CD4-positive, alpha-beta T cell treated with Interleukin-21 for 1 hour (primary cell): ENCODE measurements around the gene SLC30A9.

ENCODE experiments used
- DNase-seq: peaks from one replicate; pipeline ENCODE4 v3.0.0-alpha.2; 2020

Gene SLC30A9

DNA sequence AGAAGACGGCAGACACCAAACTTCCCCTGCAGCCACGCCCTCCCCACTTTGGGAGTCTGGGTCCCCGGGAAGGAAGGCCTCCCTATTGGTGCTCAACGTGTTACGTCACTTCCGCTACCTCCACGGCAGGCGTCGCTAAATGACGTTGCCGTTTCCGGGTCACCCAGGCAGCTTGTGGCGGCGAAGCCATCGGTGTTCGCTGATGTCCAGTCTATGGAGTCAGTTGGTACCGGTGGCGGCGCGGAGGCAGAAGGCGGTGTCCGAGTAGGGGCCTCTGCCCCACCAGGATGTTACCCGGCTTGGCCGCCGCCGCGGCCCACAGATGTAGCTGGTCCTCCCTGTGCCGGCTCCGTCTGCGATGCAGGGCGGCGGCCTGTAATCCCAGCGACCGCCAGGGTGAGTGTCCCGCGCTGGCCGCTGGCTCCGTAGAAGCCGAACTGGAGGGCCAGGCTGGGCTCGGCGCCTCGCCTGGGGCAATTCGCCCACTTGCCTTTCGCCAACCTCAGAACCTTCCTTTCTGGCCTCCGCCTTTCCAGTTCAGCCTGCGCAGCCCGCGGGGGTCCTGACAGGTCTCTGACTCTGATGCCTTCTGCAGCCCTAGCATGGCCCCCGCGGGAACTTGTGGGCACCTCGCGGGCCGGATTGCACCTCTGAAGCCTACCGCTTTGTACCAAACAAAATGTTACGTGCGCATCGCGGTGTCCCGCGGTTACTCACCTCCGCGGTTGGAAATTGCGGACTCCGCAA lies at the start of gene SLC30A9:
TSS of gene SLC30A9 (plus strand) at position 166 of the 747 bp plus-strand sequence. CDS start at position 288, 122 bp downstream.
- DNase-seq: peak; percentile 95

DNA sequence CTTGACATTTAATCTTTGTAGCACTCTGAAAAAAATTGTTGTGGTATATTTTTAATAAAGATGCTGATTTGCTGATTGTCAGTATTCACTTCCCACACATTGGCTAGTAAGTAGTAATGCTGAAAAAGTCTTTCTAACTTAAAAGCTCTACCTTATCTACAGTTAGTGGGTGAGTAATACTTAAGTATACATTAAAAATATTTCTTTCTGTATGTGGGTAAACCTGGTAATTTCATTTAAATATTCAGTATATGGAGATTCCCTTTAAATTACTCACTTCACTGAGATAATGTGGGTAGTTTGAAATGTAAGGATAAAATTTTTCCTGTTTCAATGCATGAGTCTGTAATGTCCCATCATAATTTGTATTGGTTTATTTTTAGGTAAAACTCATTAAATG lies 49.5 kb upstream of the SLC30A9 start:
- no peak for DNase-seq

DNA sequence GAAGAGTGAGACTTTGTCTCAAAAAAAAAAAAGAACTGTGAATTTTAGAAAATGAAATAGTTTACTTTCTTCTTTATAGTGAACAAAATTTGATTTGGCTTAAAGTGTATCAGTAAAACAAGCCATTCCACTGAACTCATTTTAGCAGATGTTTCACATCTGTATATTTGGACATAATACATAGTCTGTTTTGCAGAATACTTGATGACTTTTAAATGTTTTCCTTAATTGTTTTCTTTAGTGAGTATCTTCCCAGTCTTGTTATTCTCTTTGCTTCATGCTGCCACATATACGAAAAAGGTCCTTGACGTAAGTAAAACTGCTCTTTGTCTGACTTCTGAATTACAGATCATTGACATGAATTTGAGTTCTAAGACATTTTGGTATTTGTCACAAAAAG lies 46.8 kb upstream of the SLC30A9 start:
- DNase-seq: no peak

DNA sequence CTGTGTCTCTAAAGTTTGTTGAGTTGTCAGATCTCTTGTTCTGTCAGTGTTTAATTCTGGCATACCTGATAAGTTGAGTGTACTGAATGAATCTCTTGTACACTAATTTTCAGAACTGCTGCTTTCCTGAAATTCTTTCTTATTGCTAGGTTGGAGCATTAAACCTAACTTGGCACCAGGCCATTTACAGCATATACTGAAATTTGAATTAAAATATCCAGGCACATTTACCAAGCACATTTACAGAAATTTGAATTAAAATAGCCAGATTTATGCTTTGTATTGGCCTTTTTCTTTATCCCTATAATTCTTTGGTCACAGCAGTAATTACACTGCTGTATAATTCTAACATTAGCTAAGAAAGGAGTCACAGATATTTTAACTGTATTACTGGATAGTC lies 46.2 kb upstream of the SLC30A9 start:
- no peak for DNase-seq

DNA sequence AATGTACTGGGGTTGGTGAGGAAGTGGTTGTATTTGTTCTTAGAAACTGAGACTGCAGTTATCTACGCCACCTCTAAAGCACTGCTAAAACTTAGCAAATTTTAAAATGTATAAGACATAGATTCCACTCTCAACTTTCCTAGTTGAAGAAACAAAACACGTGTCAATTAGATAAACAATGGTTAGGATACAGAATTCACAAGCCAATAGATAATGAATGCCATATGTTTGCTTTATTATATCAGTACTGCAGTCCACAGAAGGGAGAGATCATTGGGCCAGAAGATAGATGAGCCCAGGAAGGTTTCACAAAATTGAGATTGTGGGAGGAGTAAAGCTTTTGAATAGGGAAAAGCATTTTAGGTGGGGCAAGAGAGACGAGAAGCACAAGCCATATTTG lies 40.8 kb upstream of the SLC30A9 start:
- DNase-seq: no peak

DNA sequence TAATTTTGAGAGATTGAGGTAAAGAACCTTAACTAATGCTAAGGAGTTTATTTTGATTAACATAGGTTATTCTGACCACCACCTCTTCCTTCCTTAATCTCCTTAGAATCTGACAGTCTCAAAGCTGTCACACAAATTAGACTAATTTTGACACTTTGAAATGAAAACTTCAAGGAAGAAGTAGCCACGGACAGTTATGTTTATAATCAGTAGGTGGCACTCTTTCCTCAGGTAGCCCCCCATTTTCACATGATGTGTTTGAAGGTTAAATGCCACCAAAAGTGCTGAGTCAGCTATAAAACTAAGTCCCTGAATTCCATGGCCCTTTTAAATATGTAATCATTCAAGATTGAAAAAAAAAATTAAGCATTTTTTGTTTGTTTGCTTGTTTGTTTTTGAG lies 32.7 kb upstream of the SLC30A9 start:
- peak; percentile 12 for DNase-seq

DNA sequence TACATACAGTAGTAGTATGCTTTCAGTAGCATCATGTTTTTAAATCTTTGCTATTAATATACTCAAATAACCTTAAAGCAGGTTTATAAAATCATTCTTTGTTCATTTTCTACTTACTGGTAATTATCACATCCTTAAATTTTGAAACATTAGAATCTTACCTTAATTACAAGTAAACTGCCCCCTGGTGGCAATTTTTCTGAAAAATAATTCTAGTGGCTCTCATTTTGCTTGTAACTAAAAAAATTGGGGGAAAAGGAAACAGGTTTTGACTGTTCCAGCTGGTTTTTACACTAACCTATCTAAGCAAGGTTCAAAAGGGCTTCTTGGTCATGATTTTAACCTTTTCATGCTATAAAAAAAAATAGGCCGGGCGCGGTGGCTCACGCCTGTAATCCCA lies 27.2 kb upstream of the SLC30A9 start:
- DNase-seq: peak; percentile 40

DNA sequence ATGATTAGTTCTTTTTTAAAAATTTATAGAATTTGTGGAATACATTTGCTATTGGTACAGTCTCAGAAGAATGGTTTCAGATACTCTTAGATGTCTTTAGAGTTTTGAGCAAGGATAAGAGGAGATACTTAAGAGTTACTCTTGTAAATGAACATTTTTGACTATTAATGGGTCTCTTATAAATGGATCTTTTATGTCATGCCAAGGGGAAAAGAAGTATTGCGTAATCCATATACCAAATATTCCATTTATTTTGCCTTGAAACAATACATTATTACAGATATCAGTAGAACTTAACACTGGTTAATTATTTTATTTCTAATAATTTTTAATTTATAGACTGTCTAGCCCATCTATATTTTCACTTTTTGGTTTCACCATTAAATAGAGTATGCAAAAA lies 25.9 kb upstream of the SLC30A9 start:
- no peak for DNase-seq

DNA sequence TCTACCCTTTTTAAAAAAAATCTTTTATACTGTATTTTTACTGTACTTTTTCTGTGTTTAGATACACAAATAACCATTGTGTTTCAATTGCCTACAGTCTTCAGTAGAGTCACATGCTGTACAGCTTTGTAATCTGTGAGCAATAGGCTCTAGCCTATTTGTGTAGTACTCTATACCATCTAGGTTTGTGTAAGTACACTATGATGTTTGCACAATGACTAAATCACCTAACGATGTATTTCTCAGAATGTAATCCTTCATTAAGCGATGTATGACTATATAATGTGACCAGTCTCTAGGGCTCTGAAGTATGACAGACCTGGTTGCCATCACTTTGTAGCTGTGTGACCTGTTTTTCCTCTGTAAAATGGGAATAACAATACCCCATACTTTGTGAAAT lies 22.9 kb upstream of the SLC30A9 start:
- no peak for DNase-seq

DNA sequence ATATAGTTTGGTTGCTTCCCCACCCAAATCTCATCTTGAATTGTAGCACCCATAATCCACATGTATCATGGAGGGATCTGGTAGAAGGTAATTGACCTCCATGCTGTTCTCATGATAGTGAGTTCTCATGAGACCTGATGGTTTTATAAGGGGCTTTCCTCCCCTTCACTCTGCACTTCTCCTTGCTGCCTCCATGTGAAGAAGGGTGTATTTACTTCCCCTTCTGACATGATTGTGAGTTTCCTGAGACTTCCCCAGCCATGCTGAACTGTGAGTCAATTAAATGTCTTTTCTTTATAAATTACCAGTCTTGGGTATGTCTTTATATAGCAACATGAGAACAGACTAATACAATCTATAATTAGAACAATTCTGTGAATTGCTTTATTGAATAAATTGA lies 20.7 kb upstream of the SLC30A9 start:
- no peak for DNase-seq

DNA sequence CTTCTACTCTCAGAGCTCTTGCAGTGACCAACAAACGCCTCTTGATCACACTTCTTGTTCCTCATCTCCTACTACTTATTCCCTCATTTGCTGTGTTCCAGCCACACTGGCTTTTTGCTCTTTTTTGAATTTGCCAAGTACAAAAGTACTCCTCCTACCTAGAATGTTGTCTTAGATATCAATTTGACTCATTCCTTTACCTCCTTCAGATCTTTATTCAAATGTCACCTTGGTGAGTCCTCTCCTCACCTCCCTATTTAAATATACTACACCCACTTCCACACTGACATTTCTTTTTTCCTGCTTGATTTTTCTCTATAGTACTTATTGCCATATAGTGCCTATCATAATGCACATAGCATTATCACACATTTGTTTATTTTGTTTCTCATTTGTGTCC lies 15.0 kb upstream of the SLC30A9 start:
- DNase-seq: no peak

DNA sequence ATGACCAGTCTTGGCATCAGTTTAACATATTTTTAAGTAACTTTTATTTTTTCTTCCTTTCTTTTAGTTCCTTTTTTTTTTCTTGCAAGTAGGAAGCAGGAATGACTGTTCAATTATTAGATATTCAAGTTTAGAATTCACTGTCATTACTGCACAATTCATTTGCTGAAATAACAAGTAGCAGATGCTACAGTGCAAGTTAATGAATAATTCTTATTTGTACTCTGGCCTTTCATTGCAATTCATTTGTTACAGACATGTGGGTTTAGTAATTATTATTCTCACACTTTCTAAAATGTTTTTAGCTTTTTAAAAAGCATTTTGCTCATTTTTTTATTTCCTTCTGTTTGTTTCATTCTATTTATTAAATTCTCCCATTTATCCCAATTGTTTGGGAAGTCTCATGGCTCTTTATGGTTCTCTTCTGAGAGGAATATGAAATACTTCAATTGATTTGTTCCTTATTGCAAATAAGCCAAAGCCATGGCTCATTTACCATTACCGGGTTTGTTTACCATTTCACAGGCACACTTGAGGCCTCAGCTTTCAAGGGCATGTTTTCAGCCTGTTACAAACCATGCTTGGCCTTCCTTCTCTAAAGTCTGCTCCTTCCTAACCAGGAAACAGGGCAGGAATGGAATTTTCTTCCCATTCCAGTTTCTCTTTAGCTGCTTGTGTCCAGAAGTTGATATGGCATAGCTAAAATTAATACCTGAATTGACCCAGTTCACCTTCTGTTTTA lies 13.4 kb upstream of the SLC30A9 start:
- no peak for DNase-seq

DNA sequence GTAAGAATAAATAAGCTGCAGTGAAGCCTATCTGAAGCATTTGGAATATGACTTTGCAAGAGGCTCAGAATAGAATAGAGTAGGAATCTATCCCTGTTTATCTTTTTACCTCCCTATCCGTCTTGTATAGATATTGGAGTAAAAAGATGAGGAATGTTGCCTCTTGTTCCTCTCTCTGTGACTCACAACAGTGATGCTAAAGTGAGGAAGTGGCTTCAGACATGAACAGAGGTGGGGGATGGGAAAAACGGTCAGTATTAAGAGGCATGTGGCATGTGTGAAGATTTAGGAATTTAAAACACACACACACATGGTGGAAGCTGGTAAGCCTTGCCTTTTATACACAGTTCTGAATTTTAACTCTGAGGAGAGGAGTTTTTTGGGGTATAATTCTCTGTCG lies 12.6 kb upstream of the SLC30A9 start:
- no peak for DNase-seq

DNA sequence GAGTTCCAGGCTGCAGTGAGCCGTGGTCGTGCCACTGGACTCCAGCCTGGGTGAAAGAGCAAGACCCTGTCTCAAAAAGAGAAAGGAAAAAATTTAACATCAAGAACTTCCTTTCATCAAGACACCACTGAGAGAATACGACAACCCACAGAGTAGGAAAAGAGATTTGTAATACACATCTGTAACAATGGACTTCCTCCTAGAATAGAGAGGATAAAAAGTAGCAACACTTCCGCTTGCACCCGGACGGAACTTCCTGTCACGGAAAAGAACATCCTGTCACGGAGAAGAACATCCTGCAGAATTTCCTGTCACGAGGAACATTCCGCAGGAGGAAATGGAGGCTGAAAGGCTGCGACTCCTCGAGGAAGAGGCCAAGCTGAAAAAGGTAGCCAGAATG lies 8.9 kb upstream of the SLC30A9 start, which contains the start of gene DCAF4L1:
TSS of gene DCAF4L1 (plus strand) at position 301 of the 400 bp plus-strand sequence. CDS start at position 338, 37 bp downstream.
- no peak for DNase-seq

DNA sequence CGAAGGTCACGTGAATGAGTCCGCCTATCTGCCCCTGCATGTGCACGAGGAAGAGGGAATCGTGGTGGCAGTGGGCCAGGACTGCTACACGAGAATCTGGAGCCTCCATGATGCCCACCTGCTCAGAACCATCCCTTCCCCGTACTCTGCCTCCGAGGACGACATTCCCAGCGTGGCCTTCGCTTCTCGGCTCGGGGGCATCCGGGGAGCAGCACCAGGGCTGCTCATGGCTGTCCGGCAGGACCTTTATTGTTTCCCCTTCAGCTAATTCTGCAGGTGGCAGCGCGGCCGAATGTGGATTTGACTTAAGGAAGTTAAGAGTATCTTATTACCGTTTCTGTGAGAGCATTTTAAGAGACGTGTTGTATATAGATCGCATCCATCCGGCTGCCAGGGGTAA lies 7.6 kb upstream of the SLC30A9 start:
- no peak for DNase-seq

DNA sequence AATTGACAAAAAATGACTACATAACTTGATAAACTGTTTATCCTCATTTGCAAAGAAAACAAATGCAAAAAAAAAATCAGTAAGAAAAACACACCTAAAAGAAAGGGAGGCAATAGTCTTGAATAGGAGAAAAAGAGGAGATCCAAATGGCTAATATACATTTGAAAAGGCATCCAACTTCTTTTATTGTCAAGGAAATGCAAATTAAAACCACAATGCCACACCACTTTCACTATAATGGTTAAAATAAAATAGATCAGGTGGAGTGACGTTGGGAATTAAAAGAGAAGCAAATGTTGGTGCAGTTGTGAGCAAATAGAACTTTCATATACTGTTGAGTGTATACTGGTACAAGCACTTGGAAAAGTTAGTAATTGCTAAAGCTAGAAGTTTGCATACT lies 5.2 kb upstream of the SLC30A9 start:
- DNase-seq: no peak

DNA sequence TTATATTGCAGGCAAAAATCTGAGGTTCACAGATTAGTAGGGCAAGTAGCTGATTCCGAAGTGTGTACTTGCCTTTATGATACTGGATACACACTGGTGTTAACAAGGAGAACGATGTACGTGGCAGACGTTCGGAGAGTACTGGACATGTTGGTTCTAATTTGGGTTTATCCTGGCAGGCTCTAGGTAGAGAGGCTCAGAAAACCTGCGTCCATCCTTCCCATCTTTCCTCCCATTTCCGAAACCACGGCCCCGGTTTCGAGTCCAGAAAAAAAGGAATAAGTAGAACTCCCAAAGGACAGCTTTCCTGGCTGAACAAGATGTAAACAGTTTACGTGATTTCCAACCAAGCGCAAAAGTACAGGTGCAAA lies 351 bp upstream of the SLC30A9 start:
- no peak for DNase-seq

DNA sequence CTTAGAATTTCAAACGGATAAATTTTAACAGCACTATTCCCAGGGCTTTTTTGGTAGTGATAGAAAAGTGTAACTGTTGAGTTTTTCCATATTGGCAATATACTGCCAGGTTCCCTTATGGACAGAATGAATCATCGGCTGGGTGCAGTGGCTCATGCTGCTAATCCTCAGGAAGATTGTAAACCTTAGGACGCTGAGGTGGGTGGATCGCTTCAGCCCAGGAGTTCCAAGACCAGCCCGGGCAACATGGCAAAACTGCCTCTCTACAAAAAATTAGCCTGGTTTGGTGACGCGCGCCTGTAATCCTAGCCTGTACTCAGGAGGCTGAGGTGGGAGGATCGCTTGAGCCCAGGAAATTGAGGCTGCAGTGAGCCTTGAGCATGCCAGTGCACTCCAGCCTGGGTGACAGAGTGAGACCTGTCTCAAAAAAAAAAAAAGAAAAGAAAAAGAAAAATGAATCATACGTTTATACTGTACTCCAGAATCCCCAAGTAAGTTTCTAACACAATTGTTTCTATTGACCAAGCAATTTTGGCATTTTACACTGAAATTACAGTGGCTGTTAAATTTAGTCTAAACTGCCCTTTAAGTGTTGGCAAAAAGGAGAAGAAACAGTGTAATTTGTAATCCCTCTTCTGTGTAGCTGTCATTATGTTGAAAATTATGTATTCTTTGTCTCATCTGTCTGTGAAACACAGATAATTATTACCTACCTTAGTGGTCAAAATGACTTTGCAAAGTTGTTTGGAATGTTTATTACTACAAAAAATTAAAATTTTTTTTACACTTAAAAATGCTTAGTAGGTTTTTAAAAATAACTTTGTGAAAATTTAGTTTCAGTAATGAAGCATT lies 1.8 kb downstream of the SLC30A9 start:
- DNase-seq: no peak

DNA sequence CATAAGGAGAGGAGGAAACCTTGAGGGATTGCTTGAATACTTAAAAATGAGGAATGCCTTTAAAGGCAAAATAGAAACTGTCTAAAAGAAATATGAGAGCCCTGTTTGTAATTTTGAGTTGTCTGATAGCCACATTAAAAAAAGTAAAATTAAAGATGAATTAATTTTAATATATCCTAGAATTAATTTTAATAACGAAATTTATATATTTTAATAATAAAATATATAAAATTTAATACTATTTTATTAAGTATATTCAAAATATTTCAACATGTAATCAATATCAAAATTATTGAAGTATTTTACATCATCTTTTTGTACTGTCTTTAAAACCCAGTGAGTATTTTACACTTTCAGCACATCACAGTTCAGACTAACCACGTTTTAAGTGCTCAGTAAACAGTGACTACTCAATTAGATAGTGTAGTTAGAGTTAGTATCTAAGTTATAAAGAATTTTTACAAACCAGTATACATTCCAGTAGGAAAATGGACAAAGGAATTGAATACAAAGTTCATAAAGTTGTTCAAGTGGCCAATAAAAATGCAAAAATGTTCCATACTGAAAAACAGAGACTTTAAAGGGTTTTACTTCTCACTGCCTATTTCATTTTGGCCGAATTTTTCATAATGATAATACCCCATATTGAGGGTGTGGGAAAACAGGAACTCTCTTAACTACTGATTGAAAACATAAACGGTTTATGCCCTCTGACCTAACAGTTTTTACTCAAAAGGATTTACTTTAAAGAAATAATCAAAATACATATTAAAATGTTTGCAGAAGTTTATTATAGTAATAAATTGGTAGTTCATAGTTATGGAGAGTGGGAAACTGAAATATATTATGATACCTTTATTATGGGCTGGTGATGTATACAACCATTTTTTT lies 2.9 kb downstream of the SLC30A9 start:
- no peak for DNase-seq

DNA sequence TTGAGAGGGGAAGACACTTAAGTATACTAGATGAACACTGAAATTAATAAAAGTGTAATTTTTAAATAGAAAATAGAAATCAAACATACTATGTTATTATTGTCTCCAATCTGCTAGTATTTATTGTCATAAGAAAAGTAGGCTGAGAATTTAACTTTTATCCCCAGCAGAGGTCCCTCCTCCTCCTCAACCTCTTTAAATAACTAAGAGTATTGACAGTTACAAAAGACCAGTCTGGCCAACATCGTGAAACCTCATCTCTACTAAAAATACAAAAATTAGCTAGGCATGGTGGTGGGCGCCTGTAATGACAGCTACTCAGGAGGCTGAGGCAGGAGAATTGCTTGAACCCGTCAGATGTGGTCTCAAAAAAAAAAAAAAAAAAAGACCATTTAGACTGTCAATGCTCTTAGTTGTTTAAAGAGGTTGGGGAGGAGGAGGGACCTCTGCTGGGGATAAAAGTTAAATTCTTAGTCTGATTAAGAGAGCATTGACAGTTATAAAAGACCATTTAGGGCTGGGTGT lies 4.2 kb downstream of the SLC30A9 start:
- DNase-seq: no peak

DNA sequence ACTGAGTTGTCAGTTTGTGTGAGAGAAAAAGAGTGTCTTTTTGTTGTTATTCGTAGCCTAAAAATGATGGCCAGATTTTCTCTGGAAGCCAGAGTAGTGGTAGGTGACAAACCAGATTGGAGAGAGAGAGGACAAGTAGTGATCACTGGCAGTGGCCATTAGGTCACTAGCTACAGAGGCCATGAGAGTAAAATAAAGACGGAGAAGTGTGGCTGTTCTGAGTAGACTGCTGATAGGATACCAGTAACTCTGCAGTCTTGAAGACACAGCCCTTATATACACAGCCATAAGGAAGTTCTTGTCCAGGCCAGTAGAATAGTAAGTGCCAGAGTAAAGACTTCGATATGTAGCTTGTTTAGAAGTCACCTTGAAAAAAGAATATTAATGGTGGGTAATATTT lies 7.7 kb downstream of the SLC30A9 start:
- no peak for DNase-seq

DNA sequence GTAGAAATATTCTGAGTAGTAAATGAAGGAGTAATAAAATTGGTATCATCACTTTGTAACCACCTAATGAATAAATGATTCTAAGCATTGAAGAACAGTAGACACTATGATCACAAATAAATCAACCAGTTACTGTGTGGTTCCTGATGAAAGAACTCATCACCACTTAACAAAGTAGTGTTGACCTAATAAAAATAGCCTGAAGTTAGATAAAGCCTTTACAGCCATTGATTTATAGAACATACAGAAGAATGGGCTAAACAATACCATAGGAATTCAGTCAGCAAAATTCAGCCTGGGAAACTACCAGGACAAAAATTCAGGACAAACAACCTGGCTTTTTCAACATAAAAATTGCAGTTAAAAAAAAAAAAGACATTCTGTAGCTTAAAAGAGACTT lies 9.0 kb downstream of the SLC30A9 start:
- no peak for DNase-seq
